GM18867 (cell line): ENCODE data around the gene PRIM1.
"Not testable (repeated sequence)": the region's sequence is repeated elsewhere in the genome, so short reads cannot be mapped to it uniquely, and the experiment has no call there.

Experiments used
- ATAC-seq: cut with Tn5 transposase; IDR thresholded peaks from one replicate; pipeline ENCODE4 v1.9.1; 2021; ENCODE audit warnings: mild to moderate bottlenecking, moderate library complexity; ENCODE audit not compliant: unreplicated experiment

Gene PRIM1

GRCh38 chr12:56751712-56752598 lies at the start of gene PRIM1:
TSS of gene PRIM1 (minus strand) at chr12:56752323. CDS start at chr12:56752298, 25 bp downstream.
- peak; percentile 75 for ATAC-seq

GRCh38 chr12:56800221-56800620 lies 48.1 kb upstream of the PRIM1 start:
- ATAC-seq, result no peak

GRCh38 chr12:56799345-56799744 lies 47.2 kb upstream of the PRIM1 start:
- not testable (repeated sequence) for ATAC-seq

DNA sequence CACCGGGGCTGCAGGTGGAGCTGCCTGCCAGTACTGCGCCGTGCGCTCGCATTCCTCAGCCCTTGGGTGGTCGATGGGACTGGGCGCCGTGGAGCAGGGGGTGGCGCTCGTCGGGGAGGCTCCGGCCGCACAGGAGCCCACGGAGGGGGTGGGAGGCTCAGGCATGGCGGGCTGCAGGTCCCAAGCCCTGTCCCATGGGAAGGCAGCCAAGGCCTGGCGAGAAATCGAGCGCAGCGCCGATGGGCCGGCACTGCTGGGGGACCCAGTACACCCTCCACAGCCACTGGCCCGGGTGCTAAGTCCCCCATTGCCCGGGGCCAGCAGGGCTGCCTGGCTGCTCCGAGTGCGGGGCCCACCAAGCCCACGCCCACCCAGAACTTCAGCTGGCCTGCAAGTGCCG lies 43.7 kb upstream of the PRIM1 start:
- not testable (repeated sequence) for ATAC-seq

- not testable (repeated sequence) for ATAC-seq
These were observed 43.0 kb upstream of the PRIM1 start for GRCh38 chr12:56795046-56795562.

- ATAC-seq, result not testable (repeated sequence)
These were observed 41.0 kb upstream of the PRIM1 start for GRCh38 chr12:56793124-56793523.

DNA sequence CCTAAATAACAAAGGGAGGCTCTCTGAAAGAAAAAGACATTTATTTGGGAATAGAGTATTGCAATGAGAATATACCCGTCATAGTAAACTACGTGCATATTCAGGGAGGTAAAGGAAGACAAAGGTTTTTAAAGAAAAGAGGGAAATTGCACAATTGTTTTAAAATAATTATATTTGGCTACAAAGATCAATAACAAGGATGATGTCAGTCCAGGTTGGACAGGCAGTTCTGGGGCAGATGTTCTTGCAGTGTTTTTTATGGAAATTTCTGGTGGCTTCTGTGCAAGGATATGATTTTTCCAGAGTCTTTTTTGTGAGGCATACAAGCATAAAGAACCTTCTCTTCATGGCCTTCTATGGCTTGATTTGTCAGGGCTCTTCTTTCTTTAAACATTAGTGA lies 40.6 kb upstream of the PRIM1 start:
- ATAC-seq, result no peak

DNA sequence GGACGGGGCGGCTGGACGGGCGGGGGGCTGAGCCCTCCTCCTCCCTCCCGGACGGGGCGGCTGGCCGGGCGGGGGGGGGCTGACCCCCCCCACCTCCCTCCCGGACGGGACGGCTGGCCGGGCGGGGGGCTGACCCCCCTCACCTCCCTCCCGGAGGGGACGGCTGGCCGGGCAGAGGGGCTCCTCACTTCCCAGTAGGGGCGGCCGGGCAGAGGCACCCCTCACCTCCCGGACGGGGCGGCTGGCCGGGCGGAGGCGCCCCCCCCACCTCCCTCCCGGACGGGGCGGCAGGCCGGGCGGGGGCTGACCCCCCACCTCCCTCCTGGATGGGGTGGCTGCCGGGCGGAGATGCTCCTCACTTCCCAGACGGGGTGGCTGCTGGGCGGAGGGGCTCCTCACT lies 37.3 kb upstream of the PRIM1 start:
- ATAC-seq, result not testable (repeated sequence)

GRCh38 chr12:56787498-56787897 lies 35.4 kb upstream of the PRIM1 start:
- ATAC-seq, result no peak

DNA sequence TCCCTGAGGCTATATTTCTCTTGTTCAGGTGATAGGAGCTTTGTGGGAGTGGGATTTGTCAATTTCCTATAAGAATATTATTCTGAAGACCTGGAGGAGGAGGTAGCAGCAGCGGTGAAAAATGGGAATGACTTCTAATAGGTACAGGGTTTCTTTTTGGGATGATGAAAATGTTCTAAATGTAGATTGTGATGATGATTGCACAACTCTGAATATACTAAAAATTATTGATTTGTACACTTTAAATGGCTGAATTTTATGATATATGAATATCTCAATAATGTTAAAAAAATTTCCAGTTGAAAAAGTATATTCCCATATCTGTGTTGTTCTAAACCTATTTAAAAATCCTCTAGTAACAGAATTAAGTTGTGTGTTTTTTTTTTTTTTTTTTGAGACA lies 33.8 kb upstream of the PRIM1 start:
- no peak for ATAC-seq

DNA sequence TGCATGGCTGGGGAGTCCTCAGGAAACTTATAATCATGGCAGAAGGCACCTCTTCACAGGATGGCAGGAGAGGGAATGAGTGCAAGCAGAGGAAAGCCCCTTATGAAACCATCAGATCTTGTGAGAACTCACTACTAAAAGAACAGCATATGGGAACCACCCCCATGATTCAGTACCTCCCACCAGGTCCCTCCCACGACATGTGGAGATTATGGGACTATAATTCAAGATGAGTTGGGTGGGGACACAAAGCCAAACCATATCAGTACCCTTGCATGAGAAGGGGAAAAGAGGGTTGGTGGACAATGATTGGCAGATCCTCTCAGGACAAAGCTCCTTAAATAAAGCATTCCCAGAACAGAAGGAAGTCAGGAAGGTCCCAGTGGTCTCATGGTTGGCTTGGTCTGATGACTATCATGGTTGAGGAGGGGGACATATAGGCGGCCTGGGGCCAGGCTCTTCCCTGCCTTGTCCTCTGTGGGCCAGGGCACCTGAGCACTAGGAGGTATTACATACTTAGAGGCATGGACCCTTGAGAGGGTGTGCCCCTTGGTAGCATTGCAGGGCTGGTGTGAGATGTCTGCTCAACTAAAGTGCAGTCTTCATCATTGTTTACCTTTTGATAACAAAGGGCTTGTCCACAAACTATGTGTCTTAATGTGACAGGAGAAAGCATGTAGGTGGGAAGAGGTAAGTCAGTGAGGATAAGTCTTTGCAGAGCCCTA lies 33.2 kb upstream of the PRIM1 start:
- no peak for ATAC-seq

- no peak for ATAC-seq
These were observed 29.6 kb upstream of the PRIM1 start for GRCh38 chr12:56781726-56782125.

- ATAC-seq, result no peak
These were observed 26.6 kb upstream of the PRIM1 start for GRCh38 chr12:56778756-56779155.

DNA sequence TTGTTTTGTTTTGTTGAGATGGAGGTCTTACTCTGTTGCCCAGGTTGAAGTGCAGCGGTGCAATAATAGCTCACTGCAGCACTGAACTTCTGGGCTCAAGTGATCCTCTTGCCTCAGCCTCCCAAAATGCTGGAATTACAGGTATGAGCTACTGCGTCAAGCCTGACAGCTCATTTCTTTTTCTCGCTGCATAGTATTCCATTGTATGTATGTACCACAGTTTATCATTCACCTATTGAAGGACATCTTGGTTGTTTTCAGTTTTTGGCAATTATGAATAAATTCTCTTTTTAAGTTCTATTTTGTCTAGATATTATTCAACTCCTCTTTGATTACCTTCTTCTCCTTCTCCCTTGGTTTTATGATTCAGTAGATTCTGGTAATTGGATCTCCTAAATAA lies 24.5 kb upstream of the PRIM1 start:
- ATAC-seq, result no peak

GRCh38 chr12:56775638-56776037 lies 23.5 kb upstream of the PRIM1 start:
- no peak for ATAC-seq

DNA sequence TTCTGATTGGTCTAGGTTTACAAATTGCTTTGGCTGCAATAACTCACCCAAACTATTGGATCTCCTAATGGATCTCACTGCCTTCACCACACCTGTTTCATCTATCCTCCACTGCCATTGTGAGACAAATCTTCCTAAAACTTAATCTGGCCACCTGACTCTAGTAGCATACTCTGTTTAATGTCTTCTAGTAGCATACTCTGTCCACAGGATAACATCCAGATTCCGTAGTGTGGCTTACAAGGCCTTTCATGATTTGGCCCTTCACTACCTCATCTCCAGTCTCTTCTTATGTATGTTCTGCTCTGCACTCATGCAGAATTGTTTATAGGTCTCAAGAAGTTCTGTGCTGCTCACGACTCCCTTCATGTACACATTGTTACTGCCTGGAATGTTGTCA lies 21.0 kb upstream of the PRIM1 start:
- no peak for ATAC-seq

GRCh38 chr12:56772625-56773024 lies 20.5 kb upstream of the PRIM1 start:
- no peak for ATAC-seq

DNA sequence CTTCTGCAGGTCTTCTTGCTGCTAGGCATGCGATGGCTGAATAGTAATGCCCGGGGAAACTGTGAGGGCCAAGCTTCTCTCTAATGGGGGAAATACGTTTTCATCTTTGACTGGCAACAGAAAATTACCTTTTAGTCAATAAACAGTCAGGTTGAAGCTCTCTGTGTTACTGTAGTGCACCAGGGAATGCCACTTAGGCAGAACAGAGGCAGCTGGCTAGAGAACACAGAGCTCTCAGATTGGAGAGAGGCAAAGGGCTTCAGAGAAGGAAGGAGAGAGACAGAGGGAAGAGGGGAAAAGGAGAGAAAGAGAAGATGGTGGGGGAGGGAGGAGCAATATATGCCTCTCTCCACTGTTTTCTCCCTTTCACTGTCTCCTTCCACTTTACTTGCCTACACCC lies 17.7 kb upstream of the PRIM1 start:
- ATAC-seq, result no peak

- no peak for ATAC-seq
These were observed 16.3 kb upstream of the PRIM1 start for GRCh38 chr12:56768424-56768823.

DNA sequence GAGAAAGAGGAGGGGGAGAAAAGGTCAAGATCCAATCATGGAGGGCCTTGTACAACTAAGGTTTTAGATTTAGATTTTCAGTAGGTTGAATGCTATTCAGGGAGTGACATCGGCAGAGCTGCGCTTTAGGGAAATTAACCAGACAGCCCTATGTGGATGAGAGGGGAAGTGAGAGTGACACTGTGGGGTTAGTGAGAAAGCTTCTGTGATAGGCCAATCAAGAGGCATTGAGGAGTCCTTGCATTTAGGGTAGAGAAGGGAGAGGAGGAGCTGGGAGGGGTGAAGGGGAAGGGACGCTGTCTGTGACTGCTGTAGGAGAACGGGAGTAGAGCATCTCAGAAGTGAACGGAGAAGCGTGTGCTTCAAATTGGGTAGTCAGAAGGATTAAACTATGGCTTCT lies 14.4 kb upstream of the PRIM1 start:
- peak; percentile 99 for ATAC-seq

GRCh38 chr12:56763753-56764657 lies 11.9 kb upstream of the PRIM1 start:
- ATAC-seq, result no peak
